H1 (cell line): ENCODE measurements around the gene HAGH.

Experiments
- CREB1 ChIP-seq: IDR thresholded peaks from 2 replicates; pipeline ENCODE4 v1.6.1; 2012; ENCODE audit warnings: inconsistent platforms
- EZH2 ChIP-seq: fragments of 200-600 bp; sonication (generic); IDR thresholded peaks from 2 replicates; pipeline ENCODE4 v1.7.1; 2012; ENCODE audit warnings: low read depth, mild to moderate bottlenecking, moderate library complexity, low read length, inconsistent platforms; ENCODE audit not compliant: severe bottlenecking
- GTF2F1 ChIP-seq: IDR thresholded peaks from 2 replicates; pipeline ENCODE4 v1.6.1; 2012; ENCODE audit warnings: low read depth, low read length, improper control_type of control experiment, borderline replicate concordance
- POLR2A ChIP-seq, 2 experiments: IDR thresholded peaks; 1 replicate in 1 of 2; 2 replicates in 1 of 2; pipeline ENCODE4 v1.6.1; 2011; ENCODE audit warnings: low read depth in 2 of 2, low read length in 2 of 2, mild to moderate bottlenecking in 2 of 2; ENCODE audit errors: control extremely low read depth in 1 of 2
- POLR2AphosphoS5 ChIP-seq: IDR thresholded peaks from 2 replicates; pipeline ENCODE4 v1.6.1; 2011; ENCODE audit warnings: low read depth, low read length
- RFX5 ChIP-seq: IDR thresholded peaks from 2 replicates; pipeline ENCODE4 v1.6.1; 2011; ENCODE audit warnings: low read depth, low read length, improper control_type of control experiment, borderline replicate concordance
- SP4 ChIP-seq: IDR thresholded peaks from 2 replicates; pipeline ENCODE4 v1.6.1; 2012; ENCODE audit warnings: low read length, inconsistent platforms
- ZNF274 ChIP-seq: IDR thresholded peaks from 2 replicates; pipeline ENCODE4 v1.7.0; 2012; ENCODE audit warnings: low read length, borderline replicate concordance; ENCODE audit errors: extremely low read depth
- TF ChIP-seq, protein P1 (sequence below), 3 experiments: IDR thresholded peaks; 1 replicate in 2 of 3; 2 replicates in 1 of 3; pipeline versions ENCODE4 v1.5.1 to v1.6.1; 2011; ENCODE audit warnings: low read length in 3 of 3, mild to moderate bottlenecking in 3 of 3, inconsistent platforms in 2 of 3, low read depth in 1 of 3, moderate library complexity in 1 of 3; ENCODE audit not compliant: insufficient read depth in 1 of 3; ENCODE audit errors: control extremely low read depth in 1 of 3
- TF ChIP-seq, protein P2 (sequence below): IDR thresholded peaks from 2 replicates; pipeline ENCODE4 v1.6.1; 2012; ENCODE audit warnings: inconsistent platforms

GRCh38 chr16:1858189-1858865, 31.7 kb upstream of the HAGH start:
- TF ChIP-seq, protein P1, sequence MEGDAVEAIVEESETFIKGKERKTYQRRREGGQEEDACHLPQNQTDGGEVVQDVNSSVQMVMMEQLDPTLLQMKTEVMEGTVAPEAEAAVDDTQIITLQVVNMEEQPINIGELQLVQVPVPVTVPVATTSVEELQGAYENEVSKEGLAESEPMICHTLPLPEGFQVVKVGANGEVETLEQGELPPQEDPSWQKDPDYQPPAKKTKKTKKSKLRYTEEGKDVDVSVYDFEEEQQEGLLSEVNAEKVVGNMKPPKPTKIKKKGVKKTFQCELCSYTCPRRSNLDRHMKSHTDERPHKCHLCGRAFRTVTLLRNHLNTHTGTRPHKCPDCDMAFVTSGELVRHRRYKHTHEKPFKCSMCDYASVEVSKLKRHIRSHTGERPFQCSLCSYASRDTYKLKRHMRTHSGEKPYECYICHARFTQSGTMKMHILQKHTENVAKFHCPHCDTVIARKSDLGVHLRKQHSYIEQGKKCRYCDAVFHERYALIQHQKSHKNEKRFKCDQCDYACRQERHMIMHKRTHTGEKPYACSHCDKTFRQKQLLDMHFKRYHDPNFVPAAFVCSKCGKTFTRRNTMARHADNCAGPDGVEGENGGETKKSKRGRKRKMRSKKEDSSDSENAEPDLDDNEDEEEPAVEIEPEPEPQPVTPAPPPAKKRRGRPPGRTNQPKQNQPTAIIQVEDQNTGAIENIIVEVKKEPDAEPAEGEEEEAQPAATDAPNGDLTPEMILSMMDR (IDR thresholded peaks at IDR 0.05; ENCODE audit: control extremely low read depth in 1 of 3, insufficient read depth in 1 of 3, low read depth in 1 of 3, low read length in 3 of 3), result no peak
- TF ChIP-seq POLR2A (IDR thresholded peaks at IDR 0.05; ENCODE audit: control extremely low read depth in 1 of 2, low read depth in 2 of 2, low read length in 2 of 2) (no peak), EZH2 (no peak), ZNF274 (no peak), GTF2F1 (no peak), SP4 (no peak), POLR2AphosphoS5 (no peak), CREB1 (no peak), RFX5 (no peak)
- TF ChIP-seq, protein P2, sequence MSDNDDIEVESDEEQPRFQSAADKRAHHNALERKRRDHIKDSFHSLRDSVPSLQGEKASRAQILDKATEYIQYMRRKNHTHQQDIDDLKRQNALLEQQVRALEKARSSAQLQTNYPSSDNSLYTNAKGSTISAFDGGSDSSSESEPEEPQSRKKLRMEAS, result no peak
